ENCODE data around the gene PPP1CA.

The PPP1CA gene

GRCh38 chr11:67396587-67397389 is 4.9 kb downstream of the PPP1CA start:
- Histone ChIP-seq H2BK120ac (ENCODE audit: insufficient read depth, low read length, poor library complexity) (no peak overlapping the region), H3K27me3 (ENCODE audit: insufficient read depth, low read length) (no peaks in the 10 kb centered on the region), H3K4ac (ENCODE audit: low read depth, low read length) (no peak overlapping the region), H3K36me3 (ENCODE audit: control insufficient read depth in 1 of 2, insufficient read depth in 2 of 2, low read length in 2 of 2) (peaks cover 50 to 59% of the 10 kb centered on the region in 2 experiments), H3K79me1 (ENCODE audit: low read length) (peaks cover 9% of the 10 kb centered on the region), H2BK12ac (ENCODE audit: low read length) (no peak overlapping the region), H2BK5ac (ENCODE audit: low read depth, low read length, poor library complexity) (no peak overlapping the region), H3K4me3 (ENCODE audit: low read depth, low read length) (no peak overlapping the region), H3K4me1 (ENCODE audit: control insufficient read depth in 1 of 2, insufficient read depth in 2 of 2, low read length in 2 of 2) (peaks cover 16 to 18% of the 10 kb centered on the region in 2 experiments), H4K12ac (ENCODE audit: low read depth, low read length) (no peak overlapping the region), H4K91ac (ENCODE audit: low read depth, low read length) (no peak overlapping the region), H3K9ac (ENCODE audit: low read length) (no peak overlapping the region), H4K8ac (ENCODE audit: low read depth, low read length) (no peak overlapping the region), H3K18ac (ENCODE audit: low read length) (no peak overlapping the region), H2AFZ (ENCODE audit: insufficient read depth, low read length, poor library complexity) (no peak overlapping the region), H3K4me2 (ENCODE audit: low read length) (no peak overlapping the region), H3K9me3 (ENCODE audit: insufficient read depth, low read depth, low read length) (no peaks in the 10 kb centered on the region), H2AK5ac (ENCODE audit: low read length) (no peak overlapping the region), H3K79me2 (ENCODE audit: control insufficient read depth, insufficient read depth, low read length, poor library complexity) (peaks cover 13% of the 10 kb centered on the region), H3K14ac (ENCODE audit: low read length) (no peak overlapping the region), H3K27ac (ENCODE audit: low read depth, low read length) (no peak overlapping the region), H3K23ac (ENCODE audit: low read length) (no peak overlapping the region)
- WGBS (ENCODE audit: extremely low coverage, insufficient coverage, insufficient read length) = no CpG with 5 or more reads among the region's 13 CpGs
- DNase-seq = no peak

GRCh38 chr11:67396259-67396581 is 5.4 kb downstream of the PPP1CA start:
- DNase-seq = no peak
- no peak overlapping the region for H4K91ac ChIP-seq (ENCODE audit: low read depth, low read length)
- H3K27ac ChIP-seq (ENCODE audit: low read depth, low read length) = no peak overlapping the region
- H3K23ac ChIP-seq (ENCODE audit: low read length) = no peak overlapping the region
- no peak overlapping the region for H3K9ac ChIP-seq (ENCODE audit: low read length)
- H2BK120ac ChIP-seq (ENCODE audit: insufficient read depth, low read length, poor library complexity) = no peak overlapping the region
- WGBS (ENCODE audit: extremely low coverage, insufficient coverage, insufficient read length) = no CpG with 5 or more reads among the region's 7 CpGs
- H2BK5ac ChIP-seq (ENCODE audit: low read depth, low read length, poor library complexity) = no peak overlapping the region
- peaks cover 50 to 59% of the 10 kb centered on the region in 2 experiments for H3K36me3 ChIP-seq (ENCODE audit: control insufficient read depth in 1 of 2, insufficient read depth in 2 of 2, low read length in 2 of 2)
- H4K8ac ChIP-seq (ENCODE audit: low read depth, low read length) = no peak overlapping the region
- H3K4me2 ChIP-seq (ENCODE audit: low read length) = no peak overlapping the region
- no peaks in the 10 kb centered on the region for H3K27me3 ChIP-seq (ENCODE audit: insufficient read depth, low read length)
- H2BK12ac ChIP-seq (ENCODE audit: low read length) = no peak overlapping the region
- no peak overlapping the region for H2AFZ ChIP-seq (ENCODE audit: insufficient read depth, low read length, poor library complexity)
- no peak overlapping the region for H3K14ac ChIP-seq (ENCODE audit: low read length)
- peaks cover 12% of the 10 kb centered on the region for H3K79me2 ChIP-seq (ENCODE audit: control insufficient read depth, insufficient read depth, low read length, poor library complexity)
- no peak overlapping the region for H2AK5ac ChIP-seq (ENCODE audit: low read length)
- no peak overlapping the region for H3K18ac ChIP-seq (ENCODE audit: low read length)
- peaks cover 16 to 19% of the 10 kb centered on the region in 2 experiments for H3K4me1 ChIP-seq (ENCODE audit: control insufficient read depth in 1 of 2, insufficient read depth in 2 of 2, low read length in 2 of 2)
- no peaks in the 10 kb centered on the region for H3K9me3 ChIP-seq (ENCODE audit: insufficient read depth, low read depth, low read length)
- H4K12ac ChIP-seq (ENCODE audit: low read depth, low read length) = no peak overlapping the region
- no peak overlapping the region for H3K4me3 ChIP-seq (ENCODE audit: low read depth, low read length)
- peaks cover 9% of the 10 kb centered on the region for H3K79me1 ChIP-seq (ENCODE audit: low read length)
- no peak overlapping the region for H3K4ac ChIP-seq (ENCODE audit: low read depth, low read length)

GRCh38 chr11:67395555-67396258 is 6.0 kb downstream of the PPP1CA start:
- Histone ChIP-seq H3K18ac (ENCODE audit: low read length) (no peak overlapping the region), H4K8ac (ENCODE audit: low read depth, low read length) (no peak overlapping the region), H2AK5ac (ENCODE audit: low read length) (no peak overlapping the region), H3K27me3 (ENCODE audit: insufficient read depth, low read length) (no peaks in the 10 kb centered on the region), H2BK5ac (ENCODE audit: low read depth, low read length, poor library complexity) (no peak overlapping the region), H3K4me1 (ENCODE audit: control insufficient read depth in 1 of 2, insufficient read depth in 2 of 2, low read length in 2 of 2) (peaks cover 13 to 17% of the 10 kb centered on the region in 2 experiments), H3K9ac (ENCODE audit: low read length) (no peak overlapping the region), H3K36me3 (ENCODE audit: control insufficient read depth in 1 of 2, insufficient read depth in 2 of 2, low read length in 2 of 2) (peaks cover 50 to 59% of the 10 kb centered on the region in 2 experiments), H2AFZ (ENCODE audit: insufficient read depth, low read length, poor library complexity) (no peak overlapping the region), H4K91ac (ENCODE audit: low read depth, low read length) (no peak overlapping the region), H3K79me2 (ENCODE audit: control insufficient read depth, insufficient read depth, low read length, poor library complexity) (peaks cover 8% of the 10 kb centered on the region), H3K27ac (ENCODE audit: low read depth, low read length) (no peak overlapping the region), H3K4ac (ENCODE audit: low read depth, low read length) (no peak overlapping the region), H3K79me1 (ENCODE audit: low read length) (peaks cover 7% of the 10 kb centered on the region), H2BK12ac (ENCODE audit: low read length) (no peak overlapping the region), H2BK120ac (ENCODE audit: insufficient read depth, low read length, poor library complexity) (no peak overlapping the region), H3K23ac (ENCODE audit: low read length) (no peak overlapping the region), H3K4me3 (ENCODE audit: low read depth, low read length) (no peak overlapping the region), H3K14ac (ENCODE audit: low read length) (no peak overlapping the region), H3K4me2 (ENCODE audit: low read length) (no peak overlapping the region), H3K9me3 (ENCODE audit: insufficient read depth, low read depth, low read length) (no peaks in the 10 kb centered on the region), H4K12ac (ENCODE audit: low read depth, low read length) (no peak overlapping the region)
- WGBS (ENCODE audit: extremely low coverage, insufficient coverage, insufficient read length) = no CpG with 5 or more reads among the region's 19 CpGs
- no peak for DNase-seq

GRCh38 chr11:67393990-67394389 is 7.7 kb downstream of the PPP1CA start:
- no peak overlapping the region for H2BK5ac ChIP-seq (ENCODE audit: low read depth, low read length, poor library complexity)
- H3K4me2 ChIP-seq (ENCODE audit: low read length) = no peak overlapping the region
- H3K27me3 ChIP-seq (ENCODE audit: insufficient read depth, low read length) = no peaks in the 10 kb centered on the region
- no peak overlapping the region for H4K91ac ChIP-seq (ENCODE audit: low read depth, low read length)
- H3K14ac ChIP-seq (ENCODE audit: low read length) = no peak overlapping the region
- H3K4me3 ChIP-seq (ENCODE audit: low read depth, low read length) = no peak overlapping the region
- peaks cover 37 to 46% of the 10 kb centered on the region in 2 experiments for H3K36me3 ChIP-seq (ENCODE audit: control insufficient read depth in 1 of 2, insufficient read depth in 2 of 2, low read length in 2 of 2)
- no peak overlapping the region for H2BK12ac ChIP-seq (ENCODE audit: low read length)
- no peak overlapping the region for H2AK5ac ChIP-seq (ENCODE audit: low read length)
- no peak overlapping the region for H2AFZ ChIP-seq (ENCODE audit: insufficient read depth, low read length, poor library complexity)
- H3K23ac ChIP-seq (ENCODE audit: low read length) = no peak overlapping the region
- H3K79me2 ChIP-seq (ENCODE audit: control insufficient read depth, insufficient read depth, low read length, poor library complexity) = peaks cover 6% of the 10 kb centered on the region
- H3K4ac ChIP-seq (ENCODE audit: low read depth, low read length) = no peak overlapping the region
- no peaks in the 10 kb centered on the region for H3K9me3 ChIP-seq (ENCODE audit: insufficient read depth, low read depth, low read length)
- H3K4me1 ChIP-seq (ENCODE audit: control insufficient read depth in 1 of 2, insufficient read depth in 2 of 2, low read length in 2 of 2) = peaks cover 6 to 10% of the 10 kb centered on the region in 2 experiments
- H3K79me1 ChIP-seq (ENCODE audit: low read length) = peaks cover 7% of the 10 kb centered on the region
- H4K12ac ChIP-seq (ENCODE audit: low read depth, low read length) = no peak overlapping the region
- no CpG with 5 or more reads among the region's 5 CpGs for WGBS (ENCODE audit: extremely low coverage, insufficient coverage, insufficient read length)
- H2BK120ac ChIP-seq (ENCODE audit: insufficient read depth, low read length, poor library complexity) = no peak overlapping the region
- H3K18ac ChIP-seq (ENCODE audit: low read length) = no peak overlapping the region
- no peak for DNase-seq
- H3K9ac ChIP-seq (ENCODE audit: low read length) = no peak overlapping the region
- H3K27ac ChIP-seq (ENCODE audit: low read depth, low read length) = no peak overlapping the region
- no peak overlapping the region for H4K8ac ChIP-seq (ENCODE audit: low read depth, low read length)
